ENCODE data around the gene SNX10.

SNX10 gene

GRCh38 chr7:26298472-26299058 is 6.9 kb downstream of the SNX10 start:
- DNase-seq, result no peak

- peak; percentile 14 for DNase-seq
These were observed 13.6 kb downstream of the SNX10 start for GRCh38 chr7:26305090-26305868.

GRCh38 chr7:26305869-26306665 is 14.4 kb downstream of the SNX10 start:
- no peak for DNase-seq

DNA sequence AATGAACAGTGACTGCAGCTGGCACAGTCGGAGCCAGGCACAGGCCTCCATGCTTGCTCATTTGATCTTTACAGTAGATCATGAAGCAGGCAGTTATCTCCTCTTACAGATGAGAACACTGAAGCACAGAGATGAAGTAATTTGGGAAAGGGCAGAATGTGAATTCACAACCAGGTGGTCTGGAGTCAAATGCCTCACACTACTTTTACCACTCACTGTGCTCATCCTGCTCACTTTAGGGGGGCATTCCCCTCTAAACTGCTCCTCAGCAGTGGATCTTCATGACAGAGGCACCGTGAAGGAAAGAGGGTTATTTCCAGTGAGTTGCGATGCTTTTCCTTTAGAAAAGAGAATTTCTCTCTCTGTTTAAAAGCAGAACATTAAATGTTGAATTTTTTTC is 15.1 kb downstream of the SNX10 start:
- no peak for DNase-seq

DNA sequence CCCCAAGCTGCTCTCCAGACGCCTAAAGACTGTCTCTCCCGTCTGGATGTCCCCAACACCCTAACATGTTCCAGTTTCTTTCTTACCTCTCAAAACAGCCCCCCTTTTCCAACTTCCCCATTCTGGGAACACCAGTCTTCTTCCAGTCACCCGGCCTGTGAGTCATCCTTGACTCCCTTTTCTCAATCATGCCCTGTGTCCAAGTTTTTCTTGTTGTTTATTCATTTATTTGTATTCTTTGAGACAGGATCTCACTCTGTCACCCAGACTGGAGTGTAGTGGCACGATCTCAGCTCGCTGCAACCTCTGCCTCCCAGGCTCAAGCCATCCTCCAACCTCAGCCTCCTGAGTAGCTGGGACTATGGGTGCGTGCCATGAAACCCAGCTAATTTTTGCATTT is 15.6 kb downstream of the SNX10 start:
- DNase-seq, result no peak

DNA sequence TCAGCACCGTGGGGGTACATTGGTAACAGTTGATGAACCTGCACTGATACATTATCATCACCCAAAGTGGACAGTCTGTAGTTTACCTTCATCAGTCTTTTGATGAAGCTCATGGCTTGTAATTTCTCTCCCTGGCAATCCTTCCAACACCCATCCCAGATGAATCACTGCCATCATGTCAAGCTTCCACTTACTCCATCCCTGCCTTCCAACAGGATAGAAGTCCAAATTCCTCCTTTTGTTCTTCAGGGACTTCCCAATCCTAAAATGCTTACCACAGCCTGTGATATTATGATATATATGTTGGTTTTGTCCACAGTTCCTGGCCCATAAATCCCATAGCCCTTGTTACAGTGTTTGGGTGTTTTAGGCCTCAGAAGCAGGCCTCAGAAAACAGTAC is 16.1 kb downstream of the SNX10 start:
- no peak for DNase-seq

GRCh38 chr7:26308551-26308950 is 16.9 kb downstream of the SNX10 start:
- DNase-seq, result no peak

- DNase-seq, result no peak
These were observed 17.4 kb downstream of the SNX10 start for GRCh38 chr7:26309089-26309488.

DNA sequence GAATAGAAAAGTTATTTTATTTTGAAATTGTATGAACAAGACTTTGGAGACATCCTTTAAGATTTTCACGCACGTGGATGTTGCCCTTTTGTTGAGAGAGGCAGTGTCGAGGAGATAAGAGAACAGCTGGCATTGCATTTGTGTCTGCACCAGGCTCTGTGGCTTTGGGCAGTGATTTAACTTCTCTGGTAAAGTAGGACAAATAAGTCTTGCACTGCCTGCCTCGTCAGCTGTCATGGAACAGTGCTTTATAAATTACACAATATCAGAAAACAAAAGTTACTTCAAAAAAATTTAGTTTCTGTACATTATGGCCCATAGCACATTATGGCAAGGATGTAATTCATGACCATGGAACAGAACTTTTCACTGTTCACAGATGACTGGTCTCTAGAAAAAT is 20.1 kb downstream of the SNX10 start:
- no peak for DNase-seq

DNA sequence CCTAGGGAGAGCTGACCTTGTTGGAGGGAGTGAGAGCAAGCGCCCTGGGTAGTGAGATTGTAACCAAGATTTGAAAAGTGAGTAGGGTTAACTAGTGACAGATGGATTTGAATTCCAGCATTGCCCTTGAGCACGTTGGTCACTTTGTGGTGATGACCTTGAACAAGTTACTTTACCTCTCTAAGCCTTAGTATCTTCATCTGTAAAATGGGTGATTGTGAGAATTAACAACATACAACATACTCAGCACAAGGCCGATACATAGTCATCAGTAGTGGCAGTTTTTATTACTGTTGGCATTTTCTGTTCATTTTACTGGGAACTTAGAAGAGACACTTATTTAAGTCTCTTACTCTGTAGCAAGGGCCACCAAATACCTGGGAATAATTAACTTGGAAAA is 25.5 kb downstream of the SNX10 start:
- DNase-seq, result no peak

DNA sequence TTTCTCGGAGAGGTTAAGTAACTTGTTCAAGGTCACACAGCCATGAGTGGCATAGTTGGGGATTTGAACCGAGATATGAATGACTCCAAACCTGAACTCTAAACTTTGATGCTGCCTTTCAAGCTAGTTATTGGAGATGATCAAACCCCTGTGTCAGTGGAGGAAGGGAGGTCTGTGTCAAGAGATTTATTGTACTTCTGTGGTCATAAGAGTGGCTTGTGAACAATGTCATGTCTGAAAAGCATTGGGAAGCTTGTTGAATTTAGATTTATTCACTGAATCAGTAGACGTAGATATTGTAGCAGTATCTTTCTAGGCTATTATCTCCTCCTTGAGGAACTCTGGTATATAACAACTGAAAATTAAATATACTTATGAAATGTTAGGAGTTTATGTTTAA is 27.3 kb downstream of the SNX10 start:
- no peak for DNase-seq

DNA sequence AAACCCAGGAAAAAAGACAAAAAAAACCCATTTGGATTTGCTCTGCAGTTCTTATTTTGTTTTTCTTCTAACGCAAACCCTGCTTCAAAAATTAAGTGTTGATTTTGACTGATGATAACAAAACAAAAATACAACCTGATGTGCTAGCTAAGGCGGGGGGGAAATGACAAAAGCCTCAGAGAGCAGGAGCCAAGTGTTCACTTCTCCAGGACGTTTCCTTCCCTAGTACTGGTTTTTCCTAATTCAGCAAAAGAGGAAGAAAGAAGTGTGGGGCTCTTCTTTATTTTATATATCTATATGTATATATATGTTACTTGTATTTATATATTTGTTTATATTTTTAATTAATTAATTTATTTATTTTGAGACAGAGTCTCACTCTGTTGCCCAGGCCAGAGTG is 28.0 kb downstream of the SNX10 start:
- no peak for DNase-seq

- DNase-seq, result no peak
These were observed 29.2 kb downstream of the SNX10 start for GRCh38 chr7:26320878-26321277.

DNA sequence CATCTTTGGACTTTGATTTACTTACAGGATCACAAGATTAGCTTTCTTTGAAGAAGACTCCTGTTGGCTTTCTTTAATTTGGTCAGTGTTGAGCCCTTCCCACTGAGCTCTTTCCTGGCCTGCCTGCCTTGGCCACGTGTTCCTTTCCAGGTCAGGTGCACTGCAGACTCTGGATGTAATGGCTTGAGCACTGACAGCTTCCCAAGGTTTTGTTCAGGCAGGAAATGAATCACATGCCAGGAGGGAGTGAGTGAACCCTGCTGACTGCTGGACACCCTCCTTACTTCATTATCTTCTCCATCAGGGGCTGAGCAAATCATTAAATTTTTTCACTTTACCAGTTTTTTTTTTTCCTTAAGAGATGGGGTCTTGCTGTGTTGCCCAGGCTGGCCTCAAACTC is 29.8 kb downstream of the SNX10 start:
- DNase-seq, result no peak

DNA sequence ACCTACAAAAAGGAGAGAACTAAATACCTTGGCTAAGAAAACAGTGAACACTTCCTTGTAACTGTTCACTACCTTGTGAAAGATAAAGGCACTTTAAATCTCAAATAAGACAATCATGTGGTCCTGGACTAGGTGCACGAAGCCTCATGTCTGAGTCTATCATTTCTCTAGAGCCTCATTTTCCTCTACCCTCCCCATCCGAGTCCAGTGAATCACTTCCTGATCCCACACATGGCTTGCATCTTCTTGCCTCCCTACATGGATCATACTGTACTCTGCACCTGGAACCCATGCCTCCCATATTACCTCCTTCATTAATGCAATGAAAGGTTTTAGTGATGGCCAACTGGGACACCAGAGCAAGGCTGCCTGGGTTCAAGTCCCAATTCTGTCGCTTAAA is 34.5 kb downstream of the SNX10 start:
- no peak for DNase-seq

DNA sequence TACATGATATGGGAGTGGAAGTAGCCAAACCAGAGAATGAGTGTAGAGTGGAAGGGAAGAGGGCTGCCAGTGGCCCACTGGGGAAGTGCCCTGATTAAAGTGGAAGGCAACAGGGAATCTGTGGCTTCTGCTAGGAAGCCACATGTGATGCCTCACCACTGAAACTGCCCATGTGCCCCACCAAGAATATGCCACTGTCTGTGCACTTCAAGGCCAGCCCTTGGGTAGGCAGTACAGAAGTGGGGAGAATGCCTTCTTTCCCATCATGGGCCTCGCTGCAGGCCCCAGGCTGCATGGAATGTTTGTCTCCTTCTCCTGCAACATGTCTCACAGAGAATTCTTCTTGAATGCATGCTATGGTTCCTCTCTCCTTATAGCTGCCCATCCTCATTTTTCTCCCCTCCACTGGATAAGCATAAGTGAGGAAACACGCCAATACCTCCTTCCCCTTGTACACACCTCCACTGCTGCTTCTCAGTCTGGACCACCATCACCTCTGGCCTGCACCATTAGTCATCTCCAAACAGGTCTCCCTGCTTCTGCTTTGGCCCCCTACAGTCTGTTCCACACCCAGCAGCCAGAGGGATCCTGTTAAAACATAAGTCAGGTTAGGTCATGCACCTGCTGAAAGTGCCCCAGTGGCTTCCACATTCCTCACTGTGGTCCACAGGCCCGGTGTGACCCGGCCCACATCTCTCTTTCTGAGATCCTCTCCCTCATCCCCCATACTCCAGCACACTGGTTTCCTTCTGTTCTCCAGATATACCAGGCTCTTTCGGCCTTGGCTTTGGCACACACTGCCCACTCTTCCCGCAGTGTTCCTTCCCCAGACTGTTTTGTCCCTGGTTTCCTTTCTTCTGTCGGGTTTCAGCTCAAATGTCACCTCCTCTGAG is 37.1 kb downstream of the SNX10 start:
- no peak for DNase-seq

GRCh38 chr7:26329520-26330255 is 38.0 kb downstream of the SNX10 start:
- no peak for DNase-seq

GRCh38 chr7:26331113-26331512 is 39.5 kb downstream of the SNX10 start:
- no peak for DNase-seq

GRCh38 chr7:26331789-26332188 is 40.1 kb downstream of the SNX10 start:
- no peak for DNase-seq

- DNase-seq, result no peak
These were observed 41.0 kb downstream of the SNX10 start for GRCh38 chr7:26332698-26333097.

GRCh38 chr7:26334166-26334859 is 42.7 kb downstream of the SNX10 start:
- DNase-seq, result no peak
